ENCODE measurements around the gene ATP6V0B. TPM values are rescaled to one million over a fixed set of nuclear protein-coding genes. Genes with fewer than 3 reads are reported as not detected.

Gene ATP6V0B
- total and polyA plus RNA-seq, 10 of the 15 experiments (the other 5 are each of a cell fraction or from before 2014, with no cell fraction given): 65.3 to 250 (median 144) TPM

DNA sequence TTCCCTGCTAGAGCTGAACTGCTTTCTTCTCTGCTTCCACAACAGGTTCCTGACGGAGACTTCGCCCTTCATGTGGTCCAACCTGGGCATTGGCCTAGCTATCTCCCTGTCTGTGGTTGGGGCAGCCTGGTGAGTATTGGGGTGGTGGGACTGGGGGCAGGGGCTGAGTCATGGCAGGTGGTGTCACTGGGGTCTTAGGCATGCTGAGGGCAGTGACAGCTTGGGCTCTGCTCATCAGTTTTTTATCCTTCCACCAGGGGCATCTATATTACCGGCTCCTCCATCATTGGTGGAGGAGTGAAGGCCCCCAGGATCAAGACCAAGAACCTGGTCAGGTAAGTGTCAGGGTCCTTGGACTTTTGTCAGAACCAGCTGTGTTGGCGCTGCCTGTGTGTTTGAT is 1.3 kb downstream of the ATP6V0B start:
- Histone ChIP-seq H3K27ac (ENCODE audit: control insufficient read depth, insufficient read depth) (peak overlapping the region; percentile 73), H4K20me1 (ENCODE audit: control insufficient read depth, insufficient read depth) (no peaks in the 10 kb centered on the region), H2AFZ (ENCODE audit: control insufficient read depth, low read depth, low read length) (no peak overlapping the region), H3K36me3 (ENCODE audit: control insufficient read depth in 2 of 2, insufficient read depth in 2 of 2, low read length in 1 of 2) (peaks cover 11 to 15% of the 10 kb centered on the region in 2 experiments), H3K9ac (ENCODE audit: control insufficient read depth, insufficient read depth, low read length) (peak overlapping the region; percentile 88), H3K4me2 (ENCODE audit: control insufficient read depth, insufficient read depth) (peak overlapping the region; percentile 84), H3K4me3 (peak overlapping the region; percentile 95), H3K27me3 (replicated peaks in 1 of 2; ENCODE audit: control insufficient read depth in 2 of 2, insufficient read depth in 2 of 2, low read length in 1 of 2) (no peaks in the 10 kb centered on the region), H3K9me3 (replicated peaks; ENCODE audit: control insufficient read depth, insufficient read depth, low read length) (no peaks in the 10 kb centered on the region), H3K4me1 (ENCODE audit: control insufficient read depth, insufficient read depth, low read length) (peaks cover 33% of the 10 kb centered on the region), H3K79me2 (ENCODE audit: control insufficient read depth, insufficient read depth, low read length) (peaks cover 49% of the 10 kb centered on the region)
- DNase-seq (ENCODE audit: low read depth, low spot score) (no peak), FAIRE-seq (no peak), ATAC-seq (no peak)
- ChIA-PET POLR2A (interaction anchor here (0.9 to 3.8 kb wide), 4 partner anchors 15 to 46 kb away, joined by 3 to 18 read pairs (median 6); partner anchors contain the start of genes CCDC24 and IPO13), CTCF (interaction anchor here (0.6 to 1.0 kb wide), 4 partner anchors 13 to 62 kb away, joined by 3 to 4 read pairs (median 3); no protein-coding TSS in a partner anchor), SMC1A (ENCODE audit: uncharacterized antibody, unreplicated experiment) (interaction anchor here (0.9 to 1.5 kb wide), 4 partner anchors 15 to 41 kb away, joined by 3 to 4 read pairs (median 3); no protein-coding TSS in a partner anchor), RAD21 (ENCODE audit: unreplicated experiment) (interaction anchor here (1.5 to 3.0 kb wide), 2 partner anchors 14 to 212 kb away, joined by 4 to 10 read pairs; no protein-coding TSS in a partner anchor)
- in situ Hi-C loops (cut with MboI): no loop called here
- intact Hi-C loops (cut with micrococcal nuclease; ENCODE audit: unreplicated experiment): no loop called here
- TF ChIP-seq SMAD1 (IDR thresholded peaks at IDR 0.05; ENCODE audit: low read depth, partially characterized antibody) (no peak), ZNF274 (IDR thresholded peaks at IDR 0.05; ENCODE audit: insufficient read depth, insufficient read length) (no peak), BRCA1 (IDR thresholded peaks at IDR 0.05; ENCODE audit: low read depth, low read length) (no peak), CBX3 (IDR thresholded peaks at IDR 0.05; ENCODE audit: borderline replicate concordance, low read depth) (no peak)
- TF ChIP-seq, protein P1, sequence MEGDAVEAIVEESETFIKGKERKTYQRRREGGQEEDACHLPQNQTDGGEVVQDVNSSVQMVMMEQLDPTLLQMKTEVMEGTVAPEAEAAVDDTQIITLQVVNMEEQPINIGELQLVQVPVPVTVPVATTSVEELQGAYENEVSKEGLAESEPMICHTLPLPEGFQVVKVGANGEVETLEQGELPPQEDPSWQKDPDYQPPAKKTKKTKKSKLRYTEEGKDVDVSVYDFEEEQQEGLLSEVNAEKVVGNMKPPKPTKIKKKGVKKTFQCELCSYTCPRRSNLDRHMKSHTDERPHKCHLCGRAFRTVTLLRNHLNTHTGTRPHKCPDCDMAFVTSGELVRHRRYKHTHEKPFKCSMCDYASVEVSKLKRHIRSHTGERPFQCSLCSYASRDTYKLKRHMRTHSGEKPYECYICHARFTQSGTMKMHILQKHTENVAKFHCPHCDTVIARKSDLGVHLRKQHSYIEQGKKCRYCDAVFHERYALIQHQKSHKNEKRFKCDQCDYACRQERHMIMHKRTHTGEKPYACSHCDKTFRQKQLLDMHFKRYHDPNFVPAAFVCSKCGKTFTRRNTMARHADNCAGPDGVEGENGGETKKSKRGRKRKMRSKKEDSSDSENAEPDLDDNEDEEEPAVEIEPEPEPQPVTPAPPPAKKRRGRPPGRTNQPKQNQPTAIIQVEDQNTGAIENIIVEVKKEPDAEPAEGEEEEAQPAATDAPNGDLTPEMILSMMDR (IDR thresholded peaks at IDR 0.05 in 2 of 3, conservative IDR thresholded peaks at IDR 0.05 in 1 of 3; ENCODE audit: control insufficient read depth in 2 of 3, extremely low read depth in 1 of 3, insufficient read depth in 1 of 3, low read depth in 3 of 3, low read length in 3 of 3): 0 out of 6 replicates have a peak, but pooled peaks of 1 of the 3 experiments have one; percentile 22
- no TSS peak for BruUV-seq (replicated peaks)
- 77% methylated on average over 4 of the region's 4 CpGs for WGBS (ENCODE audit: insufficient coverage, insufficient replicate concordance, low lambda C conversion rate, missing lambda C conversion rate)

Measured in GM12878 (cell line).